BLaER1 (cell line): ENCODE results near the gene CTNND2.
"Not testable (repeated sequence)": the region's sequence is repeated elsewhere in the genome, so short reads cannot be mapped to it uniquely, and the experiment has no call there.

Source experiments
- H3K27ac ChIP-seq: shearing (Covaris generic); formaldehyde crosslinking; 2 replicates; pipeline ENCODE4 v1.8.1; 2022
- H3K27me3 ChIP-seq: shearing (Covaris generic); formaldehyde crosslinking; 2 replicates; pipeline ENCODE4 v1.8.1; 2022
- H3K36me3 ChIP-seq: shearing (Covaris generic); formaldehyde crosslinking; 2 replicates; pipeline ENCODE4 v1.8.1; 2022
- H3K4me1 ChIP-seq: shearing (Covaris generic); formaldehyde crosslinking; 2 replicates; pipeline ENCODE4 v1.8.1; 2022
- H3K4me2 ChIP-seq: shearing (Covaris generic); formaldehyde crosslinking; 2 replicates; pipeline ENCODE4 v1.8.1; 2022
- H3K4me3 ChIP-seq: shearing (Covaris generic); formaldehyde crosslinking; 2 replicates; pipeline ENCODE4 v1.8.1; 2022
- H3K9ac ChIP-seq: shearing (Covaris generic); formaldehyde crosslinking; 2 replicates; pipeline ENCODE4 v1.8.1; 2022
- H3K9me3 ChIP-seq: shearing (Covaris generic); formaldehyde crosslinking; 2 replicates; pipeline ENCODE4 v1.8.1; 2022
- H4K20me1 ChIP-seq: shearing (Covaris generic); formaldehyde crosslinking; 2 replicates; pipeline ENCODE4 v1.8.1; 2022
- Cebpa-rat ChIP-seq: shearing (Covaris generic); IDR thresholded peaks from 2 replicates; pipeline ENCODE4 v1.8.1; 2022

Gene CTNND2

GRCh38 chr5:11323761-11324160, 580.5 kb downstream of the CTNND2 start:
- Histone ChIP-seq H3K4me3 (no peak overlapping the region), H3K4me2 (no peak overlapping the region), H4K20me1 (no peaks in the 10 kb centered on the region), H3K9ac (no peak overlapping the region), H3K9me3 (no peaks in the 10 kb centered on the region), H3K27ac (no peak overlapping the region), H3K27me3 (no peaks in the 10 kb centered on the region), H3K36me3 (no peaks in the 10 kb centered on the region), H3K4me1 (no peaks in the 10 kb centered on the region)
- TF ChIP-seq Cebpa-rat, result no peak

- no peak overlapping the region for H3K4me3 ChIP-seq
- H3K4me2 ChIP-seq, result no peak overlapping the region
- TF ChIP-seq Cebpa-rat, result no peak
- no peaks in the 10 kb centered on the region for H3K9me3 ChIP-seq
- no peak overlapping the region for H3K27ac ChIP-seq
- H4K20me1 ChIP-seq, result no peaks in the 10 kb centered on the region
- no peaks in the 10 kb centered on the region for H3K36me3 ChIP-seq
- no peaks in the 10 kb centered on the region for H3K27me3 ChIP-seq
- no peak overlapping the region for H3K9ac ChIP-seq
- H3K4me1 ChIP-seq, result no peaks in the 10 kb centered on the region
Measured at GRCh38 chr5:11322133-11322532, 582.1 kb downstream of the CTNND2 start.

GRCh38 chr5:11319836-11320580, 584.2 kb downstream of the CTNND2 start:
- Histone ChIP-seq H4K20me1 (no peaks in the 10 kb centered on the region), H3K27me3 (no peaks in the 10 kb centered on the region), H3K9me3 (no peaks in the 10 kb centered on the region), H3K4me2 (no peak overlapping the region), H3K4me1 (no peaks in the 10 kb centered on the region), H3K4me3 (no peak overlapping the region), H3K36me3 (no peaks in the 10 kb centered on the region), H3K9ac (no peak overlapping the region), H3K27ac (no peak overlapping the region)
- no peak for TF ChIP-seq Cebpa-rat

DNA sequence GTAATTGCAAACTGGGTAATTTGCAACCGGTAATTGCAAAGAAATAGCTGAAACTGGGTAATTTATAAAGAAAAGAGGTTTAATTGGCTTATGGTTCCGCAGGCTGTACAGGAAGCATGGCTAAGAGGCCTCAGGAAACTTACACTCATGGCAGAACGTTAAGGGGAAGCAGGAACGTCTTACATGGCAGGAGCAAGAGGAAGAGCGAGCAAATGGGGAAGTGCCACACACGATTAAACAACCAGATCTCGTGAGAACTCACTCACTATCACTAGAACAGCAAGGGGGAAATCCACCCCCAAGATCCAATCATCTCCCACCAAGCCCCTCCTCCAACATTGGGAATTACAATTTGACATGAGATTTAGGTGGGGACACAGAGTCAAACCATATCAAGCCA, 590.6 kb downstream of the CTNND2 start:
- not testable (repeated sequence) for H3K4me2 ChIP-seq, H3K9me3 ChIP-seq, H3K4me3 ChIP-seq, H4K20me1 ChIP-seq, H3K4me1 ChIP-seq, H3K27me3 ChIP-seq, H3K9ac ChIP-seq, H3K36me3 ChIP-seq, H3K27ac ChIP-seq

- Histone ChIP-seq H3K4me1 (no peaks in the 10 kb centered on the region; the same call in 1 of the 2 replicates), H3K27ac (no peak overlapping the region), H3K27me3 (no peaks in the 10 kb centered on the region), H3K36me3 (no peaks in the 10 kb centered on the region), H3K9ac (no peak overlapping the region), H3K4me3 (no peak overlapping the region), H4K20me1 (no peaks in the 10 kb centered on the region), H3K4me2 (no peak overlapping the region), H3K9me3 (0 out of 2 replicates have a peak, but pooled peaks cover 8% of the 10 kb centered on the region)
- no peak for TF ChIP-seq Cebpa-rat
Measured at GRCh38 chr5:11311731-11312130, 592.5 kb downstream of the CTNND2 start.

DNA sequence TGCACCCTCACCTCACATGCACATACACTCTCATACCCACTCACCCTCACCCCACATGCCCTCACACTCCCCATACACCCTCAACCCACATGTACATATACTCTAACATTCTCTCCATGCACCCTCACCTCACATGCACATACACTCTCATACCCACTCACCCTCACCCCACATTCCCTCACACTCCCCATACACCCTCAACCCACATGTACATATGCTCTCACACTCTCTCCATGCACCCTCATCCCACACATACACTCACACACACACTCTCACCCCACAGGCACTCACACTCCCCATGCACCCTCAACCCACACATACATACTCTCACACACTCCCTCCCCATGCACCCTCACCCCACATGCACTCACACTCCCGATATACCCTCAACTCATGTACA, 593.0 kb downstream of the CTNND2 start:
- no peaks in the 10 kb centered on the region for H4K20me1 ChIP-seq
- H3K9me3 ChIP-seq, result 0 out of 2 replicates have a peak, but pooled peaks cover 8% of the 10 kb centered on the region
- no peak overlapping the region for H3K4me2 ChIP-seq
- no peak overlapping the region for H3K9ac ChIP-seq
- H3K27me3 ChIP-seq, result no peaks in the 10 kb centered on the region
- H3K4me3 ChIP-seq, result no peak overlapping the region
- no peak for TF ChIP-seq Cebpa-rat
- no peaks in the 10 kb centered on the region; the same call in 1 of the 2 replicates for H3K4me1 ChIP-seq
- H3K36me3 ChIP-seq, result no peaks in the 10 kb centered on the region
- no peak overlapping the region for H3K27ac ChIP-seq

DNA sequence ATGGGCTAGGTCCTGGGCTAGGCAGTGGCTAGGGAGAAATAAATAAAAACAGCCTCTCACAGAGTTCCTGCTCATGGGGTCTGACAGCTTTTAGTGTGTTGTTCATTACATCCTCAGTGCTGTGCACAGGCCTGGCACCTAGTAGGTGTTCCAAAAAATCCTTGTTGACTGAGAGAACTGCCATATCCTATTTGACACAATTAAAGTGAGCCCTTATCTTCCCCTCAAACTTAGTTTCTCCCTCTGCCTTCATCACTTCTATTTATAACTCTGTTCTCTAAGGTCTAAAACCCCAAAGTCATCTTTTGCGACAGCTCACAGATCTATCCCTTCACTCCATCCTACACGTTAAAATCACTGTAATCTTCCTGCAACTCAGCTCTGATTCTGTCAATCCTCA, 594.1 kb downstream of the CTNND2 start:
- H3K9me3 ChIP-seq, result 0 out of 2 replicates have a peak, but pooled peaks cover 8% of the 10 kb centered on the region
- H3K27ac ChIP-seq, result no peak overlapping the region
- H3K36me3 ChIP-seq, result no peaks in the 10 kb centered on the region
- H3K4me1 ChIP-seq, result no peaks in the 10 kb centered on the region; the same call in 1 of the 2 replicates
- no peaks in the 10 kb centered on the region for H3K27me3 ChIP-seq
- TF ChIP-seq Cebpa-rat, result no peak
- no peak overlapping the region for H3K9ac ChIP-seq
- H3K4me3 ChIP-seq, result no peak overlapping the region
- no peak overlapping the region for H3K4me2 ChIP-seq
- H4K20me1 ChIP-seq, result no peaks in the 10 kb centered on the region

DNA sequence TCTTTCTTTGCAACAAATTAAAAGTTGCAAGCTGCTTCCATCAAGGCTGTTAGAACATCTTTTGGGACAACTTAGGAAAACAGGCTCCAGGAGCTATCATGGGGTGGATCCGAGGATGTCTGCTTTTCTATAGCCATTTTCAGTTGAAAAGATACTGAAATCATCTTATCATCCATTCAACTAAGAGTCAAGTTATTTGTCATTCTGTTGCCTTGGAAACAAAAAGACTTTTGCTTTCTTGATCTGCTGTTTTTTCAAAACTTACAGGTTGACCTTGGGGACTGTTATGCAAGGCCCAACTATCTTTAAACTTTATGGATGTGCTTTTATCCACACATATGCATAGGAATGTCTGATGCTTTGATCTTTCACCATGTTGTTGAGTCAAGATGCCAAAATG, 597.9 kb downstream of the CTNND2 start:
- Histone ChIP-seq H3K9me3 (no peaks in the 10 kb centered on the region), H3K4me3 (no peak overlapping the region), H3K4me1 (no peaks in the 10 kb centered on the region), H4K20me1 (no peaks in the 10 kb centered on the region), H3K9ac (no peak overlapping the region), H3K27ac (no peak overlapping the region), H3K36me3 (no peaks in the 10 kb centered on the region), H3K4me2 (no peak overlapping the region), H3K27me3 (no peaks in the 10 kb centered on the region)
- no peak for TF ChIP-seq Cebpa-rat

DNA sequence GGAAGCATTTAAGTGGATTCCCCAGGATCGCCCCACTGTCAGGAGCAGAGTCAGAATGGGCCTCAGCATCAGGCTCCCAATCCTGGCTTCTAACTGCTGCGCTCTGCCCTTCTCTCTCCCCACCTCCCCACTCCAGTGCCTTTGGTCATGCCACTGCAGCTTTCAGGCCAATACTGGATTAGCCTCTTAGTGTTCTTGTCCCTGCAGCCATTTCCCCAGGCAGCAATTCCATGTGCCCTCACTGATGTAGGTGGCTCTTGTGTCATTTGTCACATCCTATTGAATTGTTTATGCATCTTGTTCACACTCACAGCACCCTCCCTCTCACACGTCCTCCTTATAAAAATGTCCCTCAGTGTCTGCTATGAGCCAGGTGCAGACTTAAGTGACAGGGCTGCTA, 599.0 kb downstream of the CTNND2 start:
- Histone ChIP-seq H3K4me3 (no peak overlapping the region), H3K4me2 (no peak overlapping the region), H4K20me1 (no peaks in the 10 kb centered on the region), H3K9me3 (no peaks in the 10 kb centered on the region), H3K27me3 (no peaks in the 10 kb centered on the region), H3K4me1 (no peaks in the 10 kb centered on the region), H3K9ac (no peak overlapping the region), H3K36me3 (no peaks in the 10 kb centered on the region), H3K27ac (no peak overlapping the region)
- TF ChIP-seq Cebpa-rat, result no peak

- H4K20me1 ChIP-seq, result no peaks in the 10 kb centered on the region
- no peak overlapping the region for H3K4me3 ChIP-seq
- H3K27ac ChIP-seq, result no peak overlapping the region
- no peaks in the 10 kb centered on the region for H3K27me3 ChIP-seq
- no peaks in the 10 kb centered on the region for H3K4me1 ChIP-seq
- H3K4me2 ChIP-seq, result no peak overlapping the region
- H3K9me3 ChIP-seq, result no peaks in the 10 kb centered on the region
- H3K9ac ChIP-seq, result no peak overlapping the region
- no peak for TF ChIP-seq Cebpa-rat
- no peaks in the 10 kb centered on the region for H3K36me3 ChIP-seq
Measured at GRCh38 chr5:11304641-11305040, 599.6 kb downstream of the CTNND2 start.

DNA sequence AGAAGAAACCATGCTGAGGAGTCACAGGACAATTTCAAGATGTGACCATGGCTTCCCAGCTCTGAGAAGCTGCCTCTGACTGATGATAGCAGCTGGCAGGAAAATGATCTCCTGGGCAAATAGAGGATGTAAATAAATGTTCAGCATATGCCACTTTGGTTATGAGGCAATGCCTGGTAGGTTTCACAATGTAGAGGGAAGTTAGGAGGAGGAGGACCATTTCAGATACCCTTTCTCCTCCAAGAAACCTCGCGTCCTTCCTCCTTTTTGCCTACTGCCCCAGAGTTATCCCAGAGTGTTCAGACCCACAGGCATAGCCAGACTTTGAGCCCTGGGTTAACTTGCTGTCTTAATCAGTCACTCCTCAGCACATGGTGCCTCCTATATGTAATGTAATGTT, 601.6 kb downstream of the CTNND2 start:
- no peaks in the 10 kb centered on the region for H4K20me1 ChIP-seq
- no peak for TF ChIP-seq Cebpa-rat
- no peaks in the 10 kb centered on the region for H3K9me3 ChIP-seq
- no peak overlapping the region for H3K27ac ChIP-seq
- no peaks in the 10 kb centered on the region for H3K4me1 ChIP-seq
- H3K27me3 ChIP-seq, result no peaks in the 10 kb centered on the region
- H3K4me3 ChIP-seq, result no peak overlapping the region
- H3K36me3 ChIP-seq, result no peaks in the 10 kb centered on the region
- H3K4me2 ChIP-seq, result no peak overlapping the region
- H3K9ac ChIP-seq, result no peak overlapping the region
